ENCODE measurements around the gene SPTBN5.

- TF ChIP-seq CTCF (IDR thresholded peaks at IDR 0.05): no peak
- no peak for TF ChIP-seq FOXP1 (CRISPR knock-in tag; IDR thresholded peaks at IDR 0.05; ENCODE audit: borderline replicate concordance)
These were observed 33.6 kb downstream of the SPTBN5 start for GRCh38 chr15:41860049-41860828.
